ENCODE data around the gene KRT2. TPM values are rescaled to one million over a fixed set of nuclear protein-coding genes. Genes with fewer than 3 reads are reported as not detected.

Gene KRT2
- total RNA-seq, 1 donor from 2014 or later = not detected

- no peak overlapping the region for H3K4me3 ChIP-seq (ENCODE audit: low read length in 3 of 3)
- H3K27ac ChIP-seq (ENCODE audit: low read depth, low read length) = no peak overlapping the region
- H3K9ac ChIP-seq (ENCODE audit: low read depth in 1 of 3, low read length in 3 of 3) = no peak overlapping the region
- H3K36me3 ChIP-seq (ENCODE audit: control insufficient read depth in 3 of 3, insufficient read depth in 3 of 3, low read length in 3 of 3) = no peaks in the 10 kb centered on the region
- no peaks in the 10 kb centered on the region for H3K9me3 ChIP-seq (ENCODE audit: control insufficient read depth in 3 of 3, low read length in 3 of 3)
- peaks cover 0 to 4% (median 4%) of the 10 kb centered on the region in 3 donors for H3K4me1 ChIP-seq (ENCODE audit: control insufficient read depth in 3 of 3, insufficient read depth in 3 of 3, low read length in 3 of 3)
- peaks cover 37 to 55% (median 37%) of the 10 kb centered on the region in 3 donors for H3K27me3 ChIP-seq (ENCODE audit: control insufficient read depth in 3 of 3, insufficient read depth in 3 of 3, low read length in 3 of 3)
These were observed 34.1 kb upstream of the KRT2 start for GRCh38 chr12:52686063-52686462.

GRCh38 chr12:52685406-52685890 is 33.4 kb upstream of the KRT2 start:
- H3K27me3 ChIP-seq (ENCODE audit: control insufficient read depth in 3 of 3, insufficient read depth in 3 of 3, low read length in 3 of 3) = peaks cover 31 to 52% (median 31%) of the 10 kb centered on the region in 3 donors

GRCh38 chr12:52684431-52684830 is 32.4 kb upstream of the KRT2 start:
- H3K4me3 ChIP-seq (ENCODE audit: low read length in 3 of 3) = no peak overlapping the region
- no peaks in the 10 kb centered on the region for H3K4me1 ChIP-seq (ENCODE audit: control insufficient read depth in 3 of 3, insufficient read depth in 3 of 3, low read length in 3 of 3)
- no peak overlapping the region for H3K9ac ChIP-seq (ENCODE audit: low read depth in 1 of 3, low read length in 3 of 3)
- no peaks in the 10 kb centered on the region for H3K9me3 ChIP-seq (ENCODE audit: control insufficient read depth in 3 of 3, low read length in 3 of 3)
- H3K27me3 ChIP-seq (ENCODE audit: control insufficient read depth in 3 of 3, insufficient read depth in 3 of 3, low read length in 3 of 3) = peaks cover 21 to 46% (median 24%) of the 10 kb centered on the region in 3 donors
- no peak overlapping the region for H3K27ac ChIP-seq (ENCODE audit: low read depth, low read length)
- H3K36me3 ChIP-seq (ENCODE audit: control insufficient read depth in 3 of 3, insufficient read depth in 3 of 3, low read length in 3 of 3) = no peaks in the 10 kb centered on the region

More at GRCh38 chr12:52685406-52685890, 33.4 kb upstream of the KRT2 start:
- Histone ChIP-seq H3K9me3 (ENCODE audit: control insufficient read depth in 3 of 3, low read length in 3 of 3) (no peaks in the 10 kb centered on the region), H3K4me3 (ENCODE audit: low read length in 3 of 3) (no peak overlapping the region), H3K36me3 (ENCODE audit: control insufficient read depth in 3 of 3, insufficient read depth in 3 of 3, low read length in 3 of 3) (no peaks in the 10 kb centered on the region), H3K9ac (ENCODE audit: low read depth in 1 of 3, low read length in 3 of 3) (no peak overlapping the region), H3K27ac (ENCODE audit: low read depth, low read length) (no peak overlapping the region), H3K4me1 (ENCODE audit: control insufficient read depth in 3 of 3, insufficient read depth in 3 of 3, low read length in 3 of 3) (no peaks in the 10 kb centered on the region)

- Histone ChIP-seq H3K27ac (ENCODE audit: low read depth, low read length) (no peak overlapping the region), H3K4me3 (ENCODE audit: low read length in 3 of 3) (no peak overlapping the region), H3K9ac (ENCODE audit: low read depth in 1 of 3, low read length in 3 of 3) (no peak overlapping the region), H3K9me3 (ENCODE audit: control insufficient read depth in 3 of 3, low read length in 3 of 3) (no peaks in the 10 kb centered on the region), H3K36me3 (ENCODE audit: control insufficient read depth in 3 of 3, insufficient read depth in 3 of 3, low read length in 3 of 3) (no peaks in the 10 kb centered on the region), H3K4me1 (ENCODE audit: control insufficient read depth in 3 of 3, insufficient read depth in 3 of 3, low read length in 3 of 3) (no peaks in the 10 kb centered on the region), H3K27me3 (ENCODE audit: control insufficient read depth in 3 of 3, insufficient read depth in 3 of 3, low read length in 3 of 3) (peaks cover 18 to 45% (median 25%) of the 10 kb centered on the region in 3 donors)
These were observed 31.7 kb upstream of the KRT2 start for GRCh38 chr12:52683575-52684300.

- Histone ChIP-seq H3K4me1 (ENCODE audit: control insufficient read depth in 3 of 3, insufficient read depth in 3 of 3, low read length in 3 of 3) (no peaks in the 10 kb centered on the region), H3K36me3 (ENCODE audit: control insufficient read depth in 3 of 3, insufficient read depth in 3 of 3, low read length in 3 of 3) (no peaks in the 10 kb centered on the region), H3K9ac (ENCODE audit: low read depth in 1 of 3, low read length in 3 of 3) (no peak overlapping the region), H3K27me3 (ENCODE audit: control insufficient read depth in 3 of 3, insufficient read depth in 3 of 3, low read length in 3 of 3) (peaks cover 11 to 38% (median 18%) of the 10 kb centered on the region in 3 donors), H3K27ac (ENCODE audit: low read depth, low read length) (no peak overlapping the region), H3K4me3 (ENCODE audit: low read length in 3 of 3) (no peak overlapping the region), H3K9me3 (ENCODE audit: control insufficient read depth in 3 of 3, low read length in 3 of 3) (no peaks in the 10 kb centered on the region)
These were observed 31.0 kb upstream of the KRT2 start for GRCh38 chr12:52682938-52683574.

- Histone ChIP-seq H3K9ac (ENCODE audit: low read depth in 1 of 3, low read length in 3 of 3) (no peak overlapping the region), H3K36me3 (ENCODE audit: control insufficient read depth in 3 of 3, insufficient read depth in 3 of 3, low read length in 3 of 3) (no peaks in the 10 kb centered on the region), H3K4me3 (ENCODE audit: low read length in 3 of 3) (no peak overlapping the region), H3K4me1 (ENCODE audit: control insufficient read depth in 3 of 3, insufficient read depth in 3 of 3, low read length in 3 of 3) (no peaks in the 10 kb centered on the region), H3K27me3 (ENCODE audit: control insufficient read depth in 3 of 3, insufficient read depth in 3 of 3, low read length in 3 of 3) (peaks cover 4 to 31% (median 11%) of the 10 kb centered on the region in 3 donors), H3K9me3 (ENCODE audit: control insufficient read depth in 3 of 3, low read length in 3 of 3) (no peaks in the 10 kb centered on the region), H3K27ac (ENCODE audit: low read depth, low read length) (no peak overlapping the region)
These were observed 30.3 kb upstream of the KRT2 start for GRCh38 chr12:52682381-52682660.

GRCh38 chr12:52681526-52682380 is 29.7 kb upstream of the KRT2 start:
- Histone ChIP-seq H3K9ac (ENCODE audit: low read depth in 1 of 3, low read length in 3 of 3) (no peak overlapping the region), H3K27me3 (ENCODE audit: control insufficient read depth in 3 of 3, insufficient read depth in 3 of 3, low read length in 3 of 3) (peaks cover 9 to 28% (median 9%) of the 10 kb centered on the region in 3 donors), H3K36me3 (ENCODE audit: control insufficient read depth in 3 of 3, insufficient read depth in 3 of 3, low read length in 3 of 3) (no peaks in the 10 kb centered on the region), H3K4me1 (ENCODE audit: control insufficient read depth in 3 of 3, insufficient read depth in 3 of 3, low read length in 3 of 3) (no peaks in the 10 kb centered on the region), H3K9me3 (ENCODE audit: control insufficient read depth in 3 of 3, low read length in 3 of 3) (no peaks in the 10 kb centered on the region), H3K4me3 (ENCODE audit: low read length in 3 of 3) (no peak overlapping the region), H3K27ac (ENCODE audit: low read depth, low read length) (no peak overlapping the region)

GRCh38 chr12:52680363-52680762 is 28.4 kb upstream of the KRT2 start, which contains the start of gene KRT1:
Gene KRT1, minus strand, starts transcription at chr12:52680407. Its CDS starts 59 bp downstream, at chr12:52680348.
- no peak within 1 kb of the TSS for H3K9ac ChIP-seq (ENCODE audit: low read depth in 1 of 3, low read length in 3 of 3)
- H3K27me3 ChIP-seq (ENCODE audit: control insufficient read depth in 3 of 3, insufficient read depth in 3 of 3, low read length in 3 of 3) = peaks cover 3 to 20% (median 11%) of the 10 kb centered on the region in 3 donors
- no peaks in the 10 kb centered on the region for H3K36me3 ChIP-seq (ENCODE audit: control insufficient read depth in 3 of 3, insufficient read depth in 3 of 3, low read length in 3 of 3)
- H3K27ac ChIP-seq (ENCODE audit: low read depth, low read length) = no peak within 1 kb of the TSS
- H3K4me3 ChIP-seq (ENCODE audit: low read length in 3 of 3) = no peak within 1 kb of the TSS
- no peaks in the 10 kb centered on the region for H3K9me3 ChIP-seq (ENCODE audit: control insufficient read depth in 3 of 3, low read length in 3 of 3)
- H3K4me1 ChIP-seq (ENCODE audit: control insufficient read depth in 3 of 3, insufficient read depth in 3 of 3, low read length in 3 of 3) = no peaks in the 10 kb centered on the region

GRCh38 chr12:52679875-52680274 is 27.9 kb upstream of the KRT2 start:
- H3K9me3 ChIP-seq (ENCODE audit: control insufficient read depth in 3 of 3, low read length in 3 of 3) = no peaks in the 10 kb centered on the region
- no peaks in the 10 kb centered on the region for H3K4me1 ChIP-seq (ENCODE audit: control insufficient read depth in 3 of 3, insufficient read depth in 3 of 3, low read length in 3 of 3)
- no peak overlapping the region for H3K27ac ChIP-seq (ENCODE audit: low read depth, low read length)
- H3K36me3 ChIP-seq (ENCODE audit: control insufficient read depth in 3 of 3, insufficient read depth in 3 of 3, low read length in 3 of 3) = no peaks in the 10 kb centered on the region
- H3K4me3 ChIP-seq (ENCODE audit: low read length in 3 of 3) = no peak overlapping the region
- peaks cover 3 to 18% (median 10%) of the 10 kb centered on the region in 3 donors for H3K27me3 ChIP-seq (ENCODE audit: control insufficient read depth in 3 of 3, insufficient read depth in 3 of 3, low read length in 3 of 3)
- no peak overlapping the region for H3K9ac ChIP-seq (ENCODE audit: low read depth in 1 of 3, low read length in 3 of 3)

All from skeletal muscle tissue (tissue), 4 donors.